ENCODE results near the gene SPTBN2.
"Not testable (repeated sequence)": the region's sequence is repeated elsewhere in the genome, so short reads cannot be mapped to it uniquely, and the experiment has no call there.

SPTBN2 gene

GRCh38 chr11:66725647-66726046 lies 3.4 kb downstream of the SPTBN2 start:
- in situ Hi-C loops (cut with MboI; ENCODE audit: low pct_unique_long_range_greater_than_20kb, low sequenced_read_pairs), result no loop called here
- no peak for DNase-seq

DNA sequence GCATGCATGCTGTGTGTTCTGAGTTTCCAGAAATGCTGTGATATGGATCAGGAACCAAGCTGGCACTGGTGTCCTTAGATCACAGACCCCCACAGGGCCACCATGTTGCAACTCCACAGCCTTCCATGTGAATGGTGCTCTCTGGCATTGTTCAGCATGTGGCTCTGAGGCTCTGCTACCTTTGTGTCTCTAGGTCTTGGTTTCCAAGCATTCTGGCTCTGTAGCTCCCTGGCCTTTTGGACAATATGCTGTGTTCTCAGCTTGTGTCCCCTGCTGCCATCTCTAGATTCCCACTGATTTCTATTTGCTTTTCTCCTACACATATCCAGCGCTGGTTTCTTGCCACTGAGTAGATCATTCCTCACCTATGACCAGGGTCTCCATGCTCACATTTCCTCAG lies 3.9 kb downstream of the SPTBN2 start:
- DNase-seq, result no peak
- in situ Hi-C loops (cut with MboI; ENCODE audit: low pct_unique_long_range_greater_than_20kb, low sequenced_read_pairs), result no loop called here

- DNase-seq; in situ Hi-C loops (cut with MboI; ENCODE audit: low pct_unique_long_range_greater_than_20kb, low sequenced_read_pairs): not testable (repeated sequence)
These were observed 4.8 kb downstream of the SPTBN2 start for GRCh38 chr11:66724167-66724566.

DNA sequence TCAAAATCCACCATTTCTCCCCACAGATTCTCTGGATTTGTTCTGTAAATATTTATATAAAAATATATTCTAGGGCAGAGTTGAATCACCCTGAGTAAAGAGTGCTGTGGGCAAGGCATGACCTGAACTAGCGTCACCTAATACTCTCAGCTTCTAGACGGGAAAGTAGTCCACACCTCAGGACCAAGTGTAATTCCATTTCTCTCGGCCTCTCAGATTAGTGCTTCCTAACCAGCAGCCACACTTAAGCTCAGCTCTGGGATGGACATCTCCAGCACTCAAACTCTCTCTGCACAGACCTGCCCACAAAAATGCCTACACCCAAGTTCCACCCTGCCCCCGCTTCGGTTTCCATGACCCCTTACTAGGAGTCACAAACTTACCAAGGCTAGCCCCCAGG lies 5.3 kb downstream of the SPTBN2 start:
- in situ Hi-C loops (cut with MboI; ENCODE audit: low pct_unique_long_range_greater_than_20kb, low sequenced_read_pairs), result no loop called here
- no peak for DNase-seq

- in situ Hi-C loops (cut with MboI; ENCODE audit: low pct_unique_long_range_greater_than_20kb, low sequenced_read_pairs), result no loop called here
These were observed 6.0 kb downstream of the SPTBN2 start for GRCh38 chr11:66722745-66723651.

DNA sequence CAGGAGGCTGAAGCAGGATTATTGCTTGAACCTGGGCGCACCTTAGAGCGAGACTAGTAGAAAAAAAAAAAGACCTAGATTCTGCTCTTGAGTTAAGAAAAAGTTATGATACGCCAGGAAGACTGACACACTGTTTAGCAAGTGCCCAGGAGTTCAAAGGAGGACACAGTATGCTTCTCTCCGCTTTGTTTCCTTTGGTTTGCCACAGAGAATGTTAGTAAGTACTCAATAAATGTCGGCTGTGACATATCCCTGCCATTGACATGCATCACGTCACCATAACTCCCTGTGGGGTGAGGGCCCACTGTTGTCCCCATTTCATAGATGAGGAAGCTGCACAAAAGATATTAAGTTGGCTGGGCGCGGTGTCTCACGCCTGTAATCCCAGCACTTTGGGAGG lies 7.1 kb downstream of the SPTBN2 start:
- in situ Hi-C loops (cut with MboI; ENCODE audit: low pct_unique_long_range_greater_than_20kb, low sequenced_read_pairs), result no loop called here
- DNase-seq, result no peak

More at GRCh38 chr11:66722745-66723651, 6.0 kb downstream of the SPTBN2 start:
- DNase-seq, result no peak

GRCh38 chr11:66720899-66721470 lies 8.0 kb downstream of the SPTBN2 start:
- DNase-seq, result no peak
- in situ Hi-C loops (cut with MboI; ENCODE audit: low pct_unique_long_range_greater_than_20kb, low sequenced_read_pairs), result no loop called here

DNA sequence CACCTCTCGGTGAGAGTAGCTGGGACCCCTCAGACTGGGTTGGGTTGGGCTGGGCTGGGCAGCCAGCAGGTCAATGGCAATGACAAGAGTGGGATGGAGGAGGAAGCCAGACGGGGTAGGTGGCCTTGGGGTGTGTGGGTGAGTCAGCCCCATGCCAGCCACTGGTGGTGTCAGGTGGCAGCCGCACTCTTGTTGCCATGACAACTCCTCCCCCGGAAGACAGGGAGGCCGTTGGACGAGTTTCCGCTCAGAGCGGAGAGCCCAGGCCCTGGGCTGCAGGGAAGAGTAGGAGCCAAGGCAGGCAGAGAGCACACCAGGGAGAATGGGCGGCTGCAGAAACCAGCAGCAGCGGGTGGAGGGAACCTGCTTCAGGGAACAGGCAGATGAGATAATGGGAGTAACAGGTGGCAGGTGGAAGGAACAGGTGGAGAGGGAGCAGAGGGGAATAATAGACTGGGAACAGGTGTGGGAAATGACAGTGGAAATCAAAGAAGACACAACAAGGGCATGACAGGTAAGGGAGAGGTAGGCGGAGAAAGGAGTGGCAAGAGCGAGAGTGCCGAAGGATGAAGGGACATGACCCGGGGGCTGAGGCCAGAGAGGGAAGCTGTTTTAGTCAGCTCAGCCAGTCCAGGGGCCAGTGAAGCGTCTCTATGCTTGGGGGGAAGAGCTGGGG lies 8.7 kb downstream of the SPTBN2 start:
- no peak for DNase-seq
- in situ Hi-C loops (cut with MboI; ENCODE audit: low pct_unique_long_range_greater_than_20kb, low sequenced_read_pairs), result no loop called here

- in situ Hi-C loops (cut with MboI; ENCODE audit: low pct_unique_long_range_greater_than_20kb, low sequenced_read_pairs), result no loop called here
These were observed 9.7 kb downstream of the SPTBN2 start for GRCh38 chr11:66719111-66719872.

GRCh38 chr11:66718320-66718971 lies 10.6 kb downstream of the SPTBN2 start:
- DNase-seq, result no peak
- in situ Hi-C loops (cut with MboI; ENCODE audit: low pct_unique_long_range_greater_than_20kb, low sequenced_read_pairs), result no loop called here

More at GRCh38 chr11:66719111-66719872, 9.7 kb downstream of the SPTBN2 start:
- no peak for DNase-seq

DNA sequence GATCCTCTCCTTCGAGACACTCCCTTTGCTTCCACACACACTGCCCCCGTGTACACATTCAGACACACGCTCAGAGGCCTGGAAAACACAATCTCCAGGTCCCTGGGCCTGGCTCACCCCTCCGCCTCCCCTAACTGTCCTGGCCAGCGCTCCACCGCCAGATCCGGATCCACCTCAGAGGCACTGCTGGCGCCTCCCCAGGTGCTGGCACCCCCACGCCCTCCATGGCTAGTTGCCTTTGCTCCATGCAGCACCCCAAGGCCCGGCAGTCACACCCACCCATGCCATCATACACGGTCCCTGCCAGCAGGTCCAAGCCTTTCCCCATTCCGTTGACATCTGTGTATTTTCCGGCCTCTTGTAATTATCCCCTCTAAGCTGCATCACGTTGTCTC lies 11.1 kb downstream of the SPTBN2 start:
- in situ Hi-C loops (cut with MboI; ENCODE audit: low pct_unique_long_range_greater_than_20kb, low sequenced_read_pairs), result no loop called here
- DNase-seq, result no peak

DNA sequence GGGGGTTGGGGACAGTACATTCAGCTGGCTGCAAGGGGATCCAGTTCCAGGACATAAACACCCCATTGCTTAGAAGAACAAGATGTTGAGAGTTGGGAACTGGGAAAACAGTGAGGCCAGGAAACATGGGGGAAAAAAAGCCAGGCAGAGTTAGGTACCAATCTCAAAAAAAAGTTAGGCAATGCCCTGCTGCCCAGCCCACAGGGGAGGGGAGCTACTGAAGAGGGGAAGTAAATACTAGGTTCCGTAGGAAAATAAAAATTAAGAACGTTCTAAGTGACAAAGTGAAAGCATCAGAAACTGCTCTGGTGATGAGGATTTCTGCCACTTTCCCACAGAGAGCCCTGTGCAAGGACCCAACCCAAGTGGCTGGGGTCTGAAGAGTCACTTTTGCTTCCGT lies 12.0 kb downstream of the SPTBN2 start:
- no peak for DNase-seq
- in situ Hi-C loops (cut with MboI; ENCODE audit: low pct_unique_long_range_greater_than_20kb, low sequenced_read_pairs), result no loop called here

- in situ Hi-C loops (cut with MboI; ENCODE audit: low pct_unique_long_range_greater_than_20kb, low sequenced_read_pairs), result no loop called here
- DNase-seq, result no peak
These were observed 13.5 kb downstream of the SPTBN2 start for GRCh38 chr11:66715346-66716085.

DNA sequence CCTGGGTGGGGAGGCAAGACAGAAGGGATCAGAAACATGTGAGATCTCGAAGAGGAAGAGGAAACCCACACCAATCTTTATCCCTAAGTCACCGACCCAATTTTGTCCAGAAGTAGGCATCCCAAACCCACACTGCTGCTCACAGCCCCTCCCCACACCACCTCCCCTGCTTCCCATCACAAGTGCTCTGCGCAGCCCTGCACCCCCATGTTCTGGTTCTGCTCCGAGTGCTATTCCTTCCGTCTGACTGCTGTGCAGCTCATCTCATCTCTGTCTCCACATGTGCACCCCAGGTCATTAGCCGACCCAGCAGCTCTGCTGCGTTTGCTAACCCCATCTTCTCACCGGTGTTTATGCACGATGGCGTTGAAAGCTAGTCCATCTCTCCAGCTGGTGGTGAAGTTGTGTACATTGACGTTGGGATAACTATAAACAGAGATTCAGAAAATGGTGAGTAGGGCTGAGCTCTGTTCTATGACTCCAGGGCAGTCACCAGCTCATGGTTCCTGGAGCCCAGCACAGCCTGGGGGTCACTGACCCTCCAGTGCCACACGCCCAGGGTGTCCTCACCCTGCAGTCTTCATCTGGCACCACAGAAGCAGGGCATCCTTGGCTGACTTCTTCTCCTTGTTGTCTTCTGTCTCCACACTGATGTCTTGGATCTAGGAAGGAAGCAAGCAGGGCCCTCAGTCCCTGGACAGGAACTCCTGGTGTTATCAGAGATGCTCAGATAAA lies 15.1 kb downstream of the SPTBN2 start:
- DNase-seq, result no peak
- in situ Hi-C loops (cut with MboI; ENCODE audit: low pct_unique_long_range_greater_than_20kb, low sequenced_read_pairs), result no loop called here

DNA sequence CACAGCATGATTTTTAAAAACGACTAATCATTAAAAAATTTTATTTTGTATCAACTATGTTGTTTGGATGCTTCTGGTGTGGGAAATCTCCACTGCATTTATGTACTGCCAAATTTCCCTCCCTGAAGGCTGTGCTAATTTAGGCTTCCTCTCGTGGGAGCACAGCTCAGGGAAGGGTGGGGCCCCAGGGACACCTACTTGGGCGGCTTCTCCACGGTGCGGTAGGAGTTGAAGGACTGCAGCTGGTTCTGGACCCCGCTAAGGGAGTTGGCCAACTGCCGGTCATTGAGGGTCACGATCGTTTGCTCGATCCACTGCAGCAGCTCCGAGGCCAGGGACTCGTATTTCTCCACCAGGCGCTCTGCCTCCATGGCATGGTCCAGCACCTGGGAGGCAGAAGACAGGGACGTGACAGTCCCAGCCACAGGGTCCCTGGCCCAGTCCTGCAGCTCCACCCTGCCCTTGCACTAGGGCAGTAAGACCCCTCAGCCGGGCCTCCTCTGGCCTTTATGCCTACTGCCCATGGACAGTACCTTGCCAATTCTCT lies 18.6 kb downstream of the SPTBN2 start:
- in situ Hi-C loops (cut with MboI; ENCODE audit: low pct_unique_long_range_greater_than_20kb, low sequenced_read_pairs), result no loop called here
- DNase-seq, result no peak

DNA sequence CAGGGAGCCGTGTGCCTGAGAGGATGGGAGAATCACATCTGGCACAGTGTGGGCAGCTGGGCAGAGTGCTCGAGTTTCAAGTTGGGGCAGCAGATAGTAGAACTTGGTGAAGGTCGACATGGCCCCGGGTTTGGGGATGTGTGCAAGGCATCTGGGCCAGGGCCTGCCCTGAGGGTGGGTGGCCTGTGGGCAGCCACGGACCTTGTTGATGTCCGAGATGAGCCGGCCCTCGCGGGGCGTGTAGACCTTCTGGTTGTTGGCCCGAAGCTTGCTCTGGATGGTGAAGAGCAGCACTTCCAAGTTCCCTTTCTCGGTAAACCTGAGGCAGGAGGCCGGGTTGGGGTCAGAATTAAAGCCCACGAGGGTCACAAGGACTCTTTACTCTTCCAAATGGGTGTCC lies 20.3 kb downstream of the SPTBN2 start:
- no peak for DNase-seq
- in situ Hi-C loops (cut with MboI; ENCODE audit: low pct_unique_long_range_greater_than_20kb, low sequenced_read_pairs), result no loop called here

DNA sequence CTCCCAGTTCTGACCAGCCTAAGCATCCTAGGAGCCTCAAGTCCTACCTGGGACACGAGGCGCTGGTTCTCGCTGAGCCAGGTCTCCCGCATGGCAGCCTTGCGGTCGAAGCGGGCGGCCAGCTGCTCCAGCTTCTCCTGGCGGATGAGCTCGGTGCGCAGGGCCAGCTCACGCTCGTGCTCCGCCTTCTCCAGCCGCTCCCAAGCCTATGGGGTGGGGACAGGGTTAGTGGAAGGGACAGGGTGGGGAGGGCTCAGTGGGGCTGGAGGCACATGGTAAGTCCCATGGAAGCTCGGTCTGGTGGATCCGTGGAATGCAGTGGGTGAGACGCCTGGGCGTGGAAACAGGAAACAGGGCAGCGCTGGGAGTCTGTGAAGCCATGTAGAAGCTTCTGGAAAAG lies 20.9 kb downstream of the SPTBN2 start:
- DNase-seq, result no peak
- in situ Hi-C loops (cut with MboI; ENCODE audit: low pct_unique_long_range_greater_than_20kb, low sequenced_read_pairs), result no loop called here

Data from KBM-7 (cell line).